ENCODE results near the gene TFB1M.
A peak's percentile ranks its signal among the peaks of the same experiment; 100 is the strongest.
"Not testable (repeated sequence)": the region's sequence is repeated elsewhere in the genome, so short reads cannot be mapped to it uniquely, and the experiment has no call there.

TFB1M gene

DNA sequence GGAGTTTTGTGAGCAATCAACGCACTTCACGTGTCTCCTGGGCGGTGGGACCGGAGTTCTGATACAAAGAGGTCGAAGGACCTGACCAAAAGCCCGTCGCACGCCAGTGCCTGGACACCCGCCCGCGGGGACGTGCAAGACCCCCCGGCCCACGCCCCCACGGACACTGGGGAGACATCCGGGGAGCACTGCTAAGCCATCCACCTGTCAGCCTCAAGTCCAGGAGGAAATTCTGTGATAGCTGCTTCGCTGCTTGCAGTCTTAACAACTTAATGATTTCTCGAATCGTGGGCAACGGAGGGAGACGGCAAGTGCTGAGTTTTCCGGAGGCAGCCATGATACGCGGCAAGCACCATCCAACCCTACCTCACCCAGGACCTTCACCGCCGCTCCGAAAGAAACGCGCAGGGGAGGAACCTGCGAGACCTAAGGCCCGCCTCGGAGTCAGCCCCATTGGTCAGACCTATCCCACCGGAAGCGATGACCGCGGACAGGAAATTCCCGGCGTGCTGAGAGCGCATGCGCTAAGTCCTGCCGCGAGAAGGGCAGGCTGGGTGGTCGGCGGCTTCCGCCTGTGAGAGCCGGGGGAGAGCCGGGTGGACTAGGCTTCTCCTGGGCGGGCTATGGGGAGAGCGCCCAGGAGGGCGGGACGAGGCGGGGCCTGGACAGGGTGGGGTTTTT, at the start of gene TFB1M:
TFB1M (minus strand) TSS at position 393 of the 681 bp plus-strand sequence; CDS start at position 337, 56 bp downstream.
- peak; percentile 94 for DNase-seq (ENCODE audit: low spot score)

DNA sequence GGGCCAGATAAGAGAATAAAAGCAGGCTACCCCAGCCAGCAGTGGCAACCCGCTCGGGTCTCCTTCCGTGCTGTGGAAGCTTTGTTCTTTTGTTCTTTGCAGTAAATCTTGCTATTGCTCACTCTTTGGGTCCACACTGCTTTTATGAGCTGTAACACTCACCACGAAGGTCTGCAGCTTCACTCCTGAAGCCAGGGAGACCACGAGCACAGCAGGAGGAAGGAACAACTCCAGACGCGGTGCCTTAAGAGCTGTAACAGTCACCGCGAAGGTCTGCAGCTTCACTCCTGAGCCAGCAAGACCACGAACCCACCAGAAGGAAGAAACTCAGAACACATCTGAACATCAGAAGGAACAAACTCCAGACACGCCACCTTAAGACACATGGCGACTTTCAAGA, 49.7 kb upstream of the TFB1M start:
- not testable (repeated sequence) for DNase-seq (ENCODE audit: low spot score)

DNA sequence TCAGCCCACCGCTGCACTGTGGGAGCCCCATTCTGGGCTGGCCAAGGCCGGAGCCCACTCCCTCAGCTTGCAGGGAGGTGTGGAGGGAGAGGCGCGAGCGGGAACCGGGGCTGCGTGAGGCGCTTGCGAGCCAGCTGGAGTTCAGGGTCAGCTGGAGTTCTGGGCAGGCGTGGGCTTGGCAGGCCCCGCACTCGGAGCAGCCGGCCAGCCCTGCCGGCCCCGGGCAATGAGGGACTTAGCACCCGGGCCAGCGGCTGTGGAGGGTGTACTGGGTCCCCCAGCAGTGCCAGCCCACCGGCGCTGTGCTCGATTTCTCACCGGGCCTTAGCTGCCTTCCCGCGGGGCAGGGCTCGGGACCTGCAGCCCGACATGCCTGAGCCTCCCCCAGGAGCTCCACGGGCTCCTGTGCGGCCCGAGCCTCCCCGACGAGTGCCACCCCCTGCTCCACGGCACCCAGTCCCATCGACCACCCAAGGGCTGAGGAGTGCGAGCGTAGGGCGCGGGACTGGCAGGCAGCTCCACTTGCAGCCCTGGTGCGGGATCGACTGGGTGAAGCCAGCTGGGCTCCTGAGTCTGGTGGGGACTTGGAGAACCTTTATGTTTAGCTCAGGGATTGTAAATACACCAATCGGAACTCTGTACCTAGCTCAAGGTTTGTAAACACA, 48.8 kb upstream of the TFB1M start:
- not testable (repeated sequence) for DNase-seq (ENCODE audit: low spot score)

DNA sequence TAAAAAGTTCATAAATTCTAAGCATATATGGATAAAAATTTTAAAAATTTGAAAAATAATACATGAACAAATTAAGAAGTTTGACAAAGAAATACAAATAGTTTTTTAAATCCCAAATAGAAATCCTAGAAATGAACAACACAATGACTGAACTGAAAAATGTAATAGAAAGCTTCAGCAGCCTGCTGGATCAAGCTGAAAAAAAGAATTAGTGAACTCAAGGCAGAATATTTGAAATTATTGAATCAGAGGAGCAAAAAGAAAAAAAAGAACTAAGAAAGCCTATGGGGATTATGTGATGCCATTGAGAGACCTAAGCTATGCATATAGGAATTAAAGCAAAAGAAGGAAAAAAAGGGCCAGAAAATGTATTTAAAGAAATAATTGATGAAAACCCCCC, 39.9 kb upstream of the TFB1M start:
- no peak for DNase-seq (ENCODE audit: low spot score)

DNA sequence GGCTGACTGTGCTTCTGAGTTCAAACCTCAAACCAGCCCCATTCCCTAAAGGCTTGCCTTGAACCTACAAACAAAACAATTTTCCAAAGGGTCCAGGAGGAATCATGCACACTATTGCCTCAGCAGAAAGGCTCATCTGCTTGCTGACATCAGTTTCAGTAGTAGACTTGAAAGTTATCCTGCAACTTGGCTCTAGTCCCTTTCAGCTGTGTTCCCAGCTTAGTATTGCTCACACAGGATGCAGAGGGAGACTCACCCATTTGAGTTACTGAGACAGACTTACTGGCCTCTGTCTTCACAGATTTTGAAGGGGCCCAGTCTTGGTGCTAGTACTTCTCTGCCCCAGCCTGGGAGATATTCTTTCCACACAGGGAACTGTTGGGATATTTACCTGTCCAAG, 38.5 kb upstream of the TFB1M start:
- DNase-seq (ENCODE audit: low spot score) = no peak

DNA sequence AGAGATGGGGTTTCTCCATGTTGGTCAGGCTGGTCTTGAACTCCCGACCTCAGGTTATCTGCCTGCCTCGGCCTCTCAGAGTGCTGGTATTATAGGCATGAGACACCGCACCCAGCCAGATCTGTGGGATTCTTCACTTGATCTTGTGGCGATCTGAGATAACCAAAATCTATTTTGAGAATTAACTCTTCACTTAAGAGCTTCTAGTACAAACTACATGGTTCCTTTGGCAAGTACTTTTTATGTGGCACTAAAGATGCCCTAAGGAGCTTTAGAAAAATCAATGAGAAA, 37.8 kb upstream of the TFB1M start:
- DNase-seq (ENCODE audit: low spot score) = no peak

DNA sequence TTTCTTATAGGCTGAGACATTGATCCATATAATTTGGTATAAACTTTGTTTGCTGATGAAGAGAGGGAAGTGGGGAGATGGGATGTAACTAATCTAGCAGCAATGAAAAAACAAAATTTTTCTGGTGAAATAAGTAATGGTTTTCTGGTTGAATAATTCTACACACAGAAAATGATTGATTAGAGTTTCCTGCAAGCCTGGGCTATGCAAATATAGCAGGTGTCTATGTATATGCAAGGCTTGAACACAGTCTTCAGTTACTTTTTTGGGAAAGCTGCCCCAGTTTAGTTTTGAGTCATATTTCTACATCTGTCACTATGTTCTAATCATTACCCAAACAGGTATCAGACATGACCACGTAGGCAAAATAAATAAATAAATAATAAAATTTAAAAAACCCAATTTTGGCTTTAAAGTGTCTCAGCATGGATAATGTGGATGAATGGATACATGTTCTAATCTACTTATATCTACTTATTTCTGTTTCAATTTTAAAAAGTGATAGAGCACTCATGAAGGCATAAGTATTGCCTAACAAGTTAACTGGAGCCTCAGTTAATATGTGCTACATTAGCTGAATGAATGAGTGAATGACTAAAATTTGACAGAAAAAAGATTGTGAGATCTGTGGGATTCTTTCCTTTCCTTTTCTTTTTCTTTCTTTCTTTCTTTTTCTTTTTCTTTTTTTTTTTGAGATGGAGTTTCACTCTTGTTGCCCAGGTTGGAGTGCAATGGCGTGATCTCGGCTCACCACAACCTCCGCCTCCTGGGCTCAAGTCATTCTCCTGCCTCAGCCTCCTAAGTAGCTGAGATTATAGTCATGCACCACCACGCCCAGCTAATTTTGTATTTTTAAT, 37.2 kb upstream of the TFB1M start:
- DNase-seq (ENCODE audit: low spot score) = no peak

DNA sequence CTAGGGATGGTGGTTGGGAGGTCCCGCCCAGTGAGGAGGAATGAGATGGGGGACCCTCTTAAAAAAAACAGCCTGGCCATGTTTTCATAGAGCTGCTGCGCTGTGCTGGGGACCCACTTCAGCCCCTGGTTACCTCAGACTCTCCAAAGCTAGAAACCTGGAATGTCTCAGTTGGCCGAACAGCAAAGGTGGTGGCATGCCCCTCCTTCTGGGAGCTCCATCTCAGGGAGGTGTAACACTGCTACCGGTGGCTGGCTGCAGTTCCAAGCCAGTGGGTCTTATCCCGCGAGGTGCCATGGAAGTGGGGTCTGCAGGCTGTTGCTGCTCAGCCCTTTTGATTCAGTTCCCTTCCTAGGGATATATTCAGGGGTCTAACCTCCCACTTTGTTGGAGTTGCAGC, 35.7 kb upstream of the TFB1M start:
- no peak for DNase-seq (ENCODE audit: low spot score)

DNA sequence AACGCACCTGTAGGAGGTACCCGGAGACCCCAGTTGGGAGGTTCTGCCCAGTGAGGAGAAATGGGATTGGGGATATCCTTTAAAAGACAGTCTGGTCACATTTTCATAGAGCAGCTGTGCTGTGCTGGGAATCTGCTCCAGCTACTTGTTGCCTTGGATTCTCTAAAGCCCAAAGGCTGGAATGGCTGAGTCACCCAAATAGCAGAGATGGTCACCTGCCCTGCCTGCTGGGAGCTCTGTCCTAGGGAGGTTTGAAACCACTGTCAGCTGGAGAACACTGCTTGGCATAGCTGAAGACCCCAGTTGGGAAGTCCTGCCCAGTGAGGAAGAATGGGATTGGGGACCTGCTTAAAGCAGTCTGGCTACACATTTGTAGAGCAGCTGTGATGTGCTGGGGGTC, 34.8 kb upstream of the TFB1M start:
- DNase-seq (ENCODE audit: low spot score) = no peak

DNA sequence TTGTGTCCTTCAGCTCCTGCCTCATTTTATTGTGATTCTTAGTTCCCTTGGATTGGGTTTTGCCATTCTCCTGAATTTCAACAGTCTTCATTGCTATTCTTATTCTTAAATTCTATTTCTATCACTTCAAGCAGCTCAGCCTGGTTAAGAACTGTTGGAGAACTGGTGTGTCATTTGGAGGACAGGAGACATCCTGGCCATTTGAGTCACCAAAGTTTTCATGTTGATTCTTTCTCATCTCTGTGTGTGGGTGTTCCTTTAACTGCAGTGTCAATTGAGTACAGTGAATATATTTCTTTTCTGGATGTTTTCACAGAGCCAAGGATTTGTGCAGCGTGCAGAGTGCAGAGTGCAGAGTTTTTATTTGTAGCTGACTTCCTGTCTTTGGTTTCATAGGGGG, 33.5 kb upstream of the TFB1M start:
- DNase-seq (ENCODE audit: low spot score) = no peak

DNA sequence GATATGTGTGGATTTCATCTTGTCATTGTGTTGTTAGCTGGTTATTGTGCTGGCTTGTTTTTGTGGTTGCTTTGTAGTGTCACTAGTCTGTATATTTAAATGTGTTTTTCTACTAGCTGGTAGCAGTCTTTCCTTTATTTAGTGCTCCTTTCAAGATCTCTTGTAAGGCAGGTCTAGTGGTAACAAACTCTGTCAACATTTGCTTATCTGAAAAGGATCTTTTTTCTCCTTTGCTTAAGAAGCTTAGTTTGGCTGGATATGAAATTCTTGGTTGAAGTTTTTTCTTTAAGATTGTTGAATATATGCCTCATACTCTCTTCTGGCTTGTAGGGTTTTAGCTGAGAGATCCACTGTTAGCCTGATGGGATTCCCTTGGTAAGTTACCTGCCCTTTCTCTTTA, 32.7 kb upstream of the TFB1M start:
- DNase-seq (ENCODE audit: low spot score) = no peak

DNA sequence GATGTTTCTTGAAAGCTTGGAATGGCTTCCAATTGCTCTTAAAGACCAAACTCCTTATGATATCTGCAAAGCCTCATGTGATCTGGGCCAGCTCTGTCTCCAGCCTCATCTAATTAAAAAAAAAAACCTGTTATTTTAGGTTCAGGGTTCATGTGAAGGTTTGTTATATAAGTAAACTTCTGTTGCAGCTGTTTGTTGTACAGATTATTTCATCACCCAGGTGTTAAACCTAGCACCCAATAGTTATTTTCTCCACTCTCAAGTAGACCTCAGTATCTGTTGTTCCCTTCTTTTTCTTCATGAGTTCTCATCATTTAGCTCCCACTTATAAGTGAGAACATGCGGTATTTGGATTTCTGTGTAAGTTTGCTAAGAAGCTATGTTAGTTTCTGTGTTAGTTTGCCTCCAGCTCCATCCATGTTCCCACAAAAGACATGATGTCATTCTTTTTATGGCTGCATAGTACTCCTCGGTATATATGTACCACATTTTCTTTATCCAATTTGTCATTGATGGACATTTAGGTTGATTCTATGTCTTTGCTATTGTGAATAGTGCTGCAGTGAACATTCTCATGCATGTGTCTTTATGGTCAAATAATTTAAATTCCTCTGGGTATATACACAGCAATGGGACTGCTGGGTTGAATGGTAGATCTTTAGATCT, 30.2 kb upstream of the TFB1M start:
- no peak for DNase-seq (ENCODE audit: low spot score)

DNA sequence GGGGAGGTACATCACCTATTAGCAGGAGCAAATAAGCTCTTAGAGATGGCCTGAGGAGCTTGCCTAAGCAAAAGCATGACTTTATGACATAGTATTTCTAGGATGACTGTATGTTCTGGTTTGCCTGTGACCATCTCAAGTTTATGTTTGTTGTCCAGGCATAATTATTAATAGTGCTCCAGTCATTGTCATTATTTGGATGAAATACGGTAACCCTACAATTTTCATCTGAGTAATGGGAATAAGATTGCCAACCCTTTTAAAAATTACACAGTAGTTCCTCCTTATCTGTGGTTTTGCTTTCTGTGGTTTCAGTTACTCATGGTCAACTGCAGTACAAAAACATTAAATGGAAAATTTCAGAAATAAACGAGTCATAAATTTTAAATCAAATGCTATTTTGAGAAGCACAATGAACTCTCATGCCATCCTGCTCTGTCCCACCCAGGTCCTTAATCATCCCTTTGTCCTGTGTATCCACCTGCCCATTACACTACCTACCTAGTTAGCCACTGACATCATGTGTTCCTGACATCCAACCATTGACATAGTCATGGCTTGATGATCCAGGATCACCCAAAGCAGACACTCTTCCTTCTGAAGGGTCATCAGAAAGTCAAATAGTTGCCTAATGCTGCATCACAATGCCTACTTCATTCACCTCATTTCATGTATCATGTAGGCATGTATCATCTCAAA, 27.0 kb upstream of the TFB1M start:
- no peak for DNase-seq (ENCODE audit: low spot score)

DNA sequence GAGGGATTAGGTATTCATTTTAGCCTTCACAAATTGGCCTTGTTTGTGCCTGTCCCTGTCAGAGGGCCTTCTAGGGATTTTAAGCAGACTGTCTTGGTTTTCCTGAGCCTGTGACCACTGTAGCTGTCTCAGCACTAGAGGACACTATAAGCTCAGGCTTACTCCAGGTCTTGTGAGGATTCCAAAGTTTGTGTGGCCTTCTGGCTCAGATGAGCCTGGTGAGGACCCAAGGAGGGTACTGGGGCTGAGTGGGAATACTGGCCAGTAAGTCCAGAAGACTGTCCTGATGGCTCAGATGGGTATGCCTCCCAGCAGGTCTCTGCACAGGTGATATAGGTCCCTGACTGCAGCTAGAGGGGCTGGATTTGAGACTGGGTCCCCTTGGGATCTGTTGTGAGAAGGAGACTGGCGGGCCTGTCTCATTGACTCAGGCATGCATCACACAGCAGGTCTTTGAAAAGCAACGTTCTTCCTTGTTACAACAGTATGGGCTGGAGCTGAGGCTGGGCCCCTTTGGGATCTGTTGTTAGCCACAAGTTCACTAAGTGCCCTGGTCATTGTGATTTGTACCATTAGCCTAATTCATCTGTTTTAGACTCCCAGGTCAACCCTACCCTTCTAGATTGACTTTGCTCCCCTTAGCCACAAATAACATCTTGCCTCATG, 26.3 kb upstream of the TFB1M start:
- no peak for DNase-seq (ENCODE audit: low spot score)

DNA sequence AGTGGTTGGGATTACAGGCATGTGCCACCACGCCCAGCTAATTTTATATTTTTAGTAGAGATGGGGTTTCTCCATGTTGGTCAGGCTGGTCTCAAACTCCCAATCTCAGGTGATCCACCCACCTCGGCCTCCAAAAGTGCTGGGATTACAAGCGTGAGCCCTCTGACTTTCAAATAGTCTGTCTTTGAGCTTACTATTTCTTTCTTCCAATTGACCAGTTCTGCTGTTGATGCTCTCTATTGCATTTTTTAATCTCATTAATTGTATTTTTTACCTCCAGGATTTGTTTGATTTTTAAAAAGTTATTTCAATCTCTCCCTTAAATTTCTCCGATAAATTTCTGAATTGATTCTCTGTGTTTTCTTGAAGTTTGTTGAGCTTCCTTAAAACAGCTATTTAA, 25.6 kb upstream of the TFB1M start:
- not testable (repeated sequence) for DNase-seq (ENCODE audit: low spot score)

DNA sequence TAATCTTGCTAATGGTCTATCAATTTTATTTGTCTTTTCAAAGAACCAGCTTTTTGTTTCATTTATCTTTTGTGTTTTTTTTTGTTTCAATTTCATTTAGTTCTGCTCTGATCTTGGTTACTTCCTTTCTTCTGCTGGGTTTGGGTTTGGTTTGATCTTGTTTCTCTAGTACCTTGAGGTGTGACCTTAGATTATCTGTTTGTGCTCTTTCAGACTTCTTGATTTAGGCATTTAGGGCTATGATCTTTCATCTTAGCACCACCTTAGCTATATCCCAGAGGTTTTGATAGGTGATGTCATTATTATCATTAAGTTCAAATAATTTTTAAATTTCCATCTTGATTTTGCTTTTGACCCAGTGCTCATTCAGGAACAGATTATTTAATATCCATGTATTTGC, 24.0 kb upstream of the TFB1M start:
- DNase-seq (ENCODE audit: low spot score) = not testable (repeated sequence)

DNA sequence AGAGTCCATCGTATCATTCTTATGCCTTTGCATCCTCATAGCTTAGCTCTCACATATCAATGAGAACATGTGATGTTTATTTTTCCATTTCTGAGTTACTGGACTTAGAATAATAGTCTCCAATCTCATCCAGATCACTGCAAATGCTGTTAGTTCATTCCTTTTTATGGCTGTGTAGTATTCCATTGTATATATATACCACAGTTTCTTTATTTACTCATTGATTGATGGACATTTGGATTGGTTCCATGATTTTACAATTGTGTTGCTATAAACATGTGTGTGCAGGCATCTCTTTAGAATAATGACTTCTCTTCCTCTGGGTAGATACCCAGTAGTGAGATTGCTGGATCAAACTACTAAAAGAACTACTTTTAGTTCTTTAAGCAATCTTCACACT, 21.0 kb upstream of the TFB1M start:
- DNase-seq (ENCODE audit: low spot score) = no peak

DNA sequence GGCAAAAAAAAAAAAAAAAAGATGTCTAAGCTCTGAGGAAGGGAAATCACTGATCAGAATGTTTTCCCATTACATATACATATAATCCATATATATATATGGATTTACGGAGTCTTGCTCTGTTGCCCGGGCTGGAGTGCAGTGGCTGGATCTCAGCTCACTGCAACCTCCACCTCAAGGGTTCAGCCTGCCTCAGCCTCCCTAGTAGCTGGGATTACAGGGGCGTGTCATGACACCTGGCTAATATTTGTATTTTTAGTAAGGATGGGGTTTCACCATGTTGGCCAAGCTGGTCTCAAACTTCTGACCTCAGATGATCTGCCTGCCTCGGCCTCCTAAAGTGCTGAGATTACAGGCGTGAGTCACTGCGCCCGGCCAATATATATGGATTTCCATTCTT, 19.8 kb upstream of the TFB1M start:
- DNase-seq (ENCODE audit: low spot score) = not testable (repeated sequence)

DNA sequence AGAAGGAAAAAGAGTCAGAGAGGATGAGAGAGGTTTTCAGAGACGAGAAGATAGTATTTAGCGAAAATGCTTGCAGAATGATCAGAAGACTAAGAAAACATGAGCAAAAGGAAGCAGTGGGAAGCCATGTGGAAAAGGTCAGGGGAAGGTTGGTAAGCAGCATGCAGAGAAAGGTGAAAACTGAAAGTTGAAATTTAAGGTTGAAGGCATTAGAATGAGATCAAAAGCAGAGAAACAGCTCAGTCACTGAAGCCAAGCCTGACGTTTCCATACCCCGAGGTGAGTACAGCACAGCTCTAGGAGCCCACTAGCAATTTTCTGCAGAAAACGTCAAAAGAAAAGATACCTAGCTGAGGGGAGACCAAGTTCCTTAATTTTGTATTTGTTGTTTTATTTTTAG, 19.1 kb upstream of the TFB1M start:
- DNase-seq (ENCODE audit: low spot score) = no peak

DNA sequence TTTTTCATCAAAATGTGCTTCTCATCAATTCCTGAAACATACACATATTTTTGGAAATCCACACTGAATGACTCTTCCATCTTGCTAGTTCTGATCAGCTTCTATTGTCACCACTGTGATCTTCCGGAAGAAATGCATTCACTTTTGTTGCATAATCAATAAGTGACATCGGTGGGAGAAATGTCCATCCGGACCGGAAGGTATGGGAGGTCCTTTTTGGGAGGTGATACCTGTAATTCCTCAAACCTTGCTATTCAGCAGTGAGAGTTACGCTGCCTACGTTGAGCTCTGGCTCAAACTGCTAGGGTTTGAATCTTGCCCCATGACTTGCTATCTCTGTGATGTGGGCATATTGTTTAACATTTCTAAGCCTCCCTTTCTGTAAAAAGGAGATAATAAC, 16.6 kb upstream of the TFB1M start:
- DNase-seq (ENCODE audit: low spot score) = no peak

DNA sequence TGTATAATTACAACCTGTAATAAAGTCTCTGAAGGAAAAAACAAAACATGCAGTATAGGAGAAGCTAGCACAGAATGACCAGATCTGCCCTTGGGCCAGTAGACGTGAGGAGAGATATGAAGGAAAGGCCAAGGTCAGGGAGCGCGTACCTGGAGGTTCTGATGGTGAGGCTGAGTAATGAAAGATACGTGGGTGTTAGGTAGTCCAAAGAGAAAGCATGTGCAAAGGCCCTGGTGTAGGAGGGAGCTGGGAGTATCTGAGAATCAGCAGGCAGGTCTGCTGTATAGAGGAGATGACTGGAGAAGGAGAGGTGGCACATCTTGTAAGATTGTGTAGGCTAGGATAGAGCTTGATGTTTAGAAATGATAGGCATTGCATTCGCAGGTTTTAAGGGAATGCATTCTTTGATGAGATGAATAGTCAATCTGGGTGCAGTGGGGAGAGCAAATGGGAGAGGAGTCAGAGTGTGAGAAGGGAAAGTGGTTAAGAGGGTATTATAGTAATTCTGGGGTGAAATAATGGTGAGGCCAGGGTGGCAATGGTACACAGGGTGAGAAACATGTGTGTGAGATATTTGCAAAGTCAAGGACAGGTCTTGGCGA, 15.9 kb upstream of the TFB1M start:
- DNase-seq (ENCODE audit: low spot score) = no peak

Measured in D341Med (cell line).